Measurements from ENCODE around the gene CHMP2B.

- TF ChIP-seq REST (IDR thresholded peaks at IDR 0.05), result no peak
- TF ChIP-seq CTCF (IDR thresholded peaks at IDR 0.05; ENCODE audit: low read depth, low read length, missing input control), result peak; percentile 49
- no peak for TF ChIP-seq HNF4G (IDR thresholded peaks at IDR 0.05)
- no peak for TF ChIP-seq TAF1 (conservative IDR thresholded peaks at IDR 0.05)
- TF ChIP-seq NR2F2 (IDR thresholded peaks at IDR 0.05), result no peak
- no peak for TF ChIP-seq SP1 (IDR thresholded peaks at IDR 0.05)
- no peak for TF ChIP-seq YY1 (IDR thresholded peaks at IDR 0.05)
- TF ChIP-seq, protein P1, sequence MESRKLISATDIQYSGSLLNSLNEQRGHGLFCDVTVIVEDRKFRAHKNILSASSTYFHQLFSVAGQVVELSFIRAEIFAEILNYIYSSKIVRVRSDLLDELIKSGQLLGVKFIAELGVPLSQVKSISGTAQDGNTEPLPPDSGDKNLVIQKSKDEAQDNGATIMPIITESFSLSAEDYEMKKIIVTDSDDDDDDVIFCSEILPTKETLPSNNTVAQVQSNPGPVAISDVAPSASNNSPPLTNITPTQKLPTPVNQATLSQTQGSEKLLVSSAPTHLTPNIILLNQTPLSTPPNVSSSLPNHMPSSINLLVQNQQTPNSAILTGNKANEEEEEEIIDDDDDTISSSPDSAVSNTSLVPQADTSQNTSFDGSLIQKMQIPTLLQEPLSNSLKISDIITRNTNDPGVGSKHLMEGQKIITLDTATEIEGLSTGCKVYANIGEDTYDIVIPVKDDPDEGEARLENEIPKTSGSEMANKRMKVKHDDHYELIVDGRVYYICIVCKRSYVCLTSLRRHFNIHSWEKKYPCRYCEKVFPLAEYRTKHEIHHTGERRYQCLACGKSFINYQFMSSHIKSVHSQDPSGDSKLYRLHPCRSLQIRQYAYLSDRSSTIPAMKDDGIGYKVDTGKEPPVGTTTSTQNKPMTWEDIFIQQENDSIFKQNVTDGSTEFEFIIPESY (IDR thresholded peaks at IDR 0.05), result no peak
Observed at GRCh38 chr3:87260270-87260669, 33.2 kb downstream of the CHMP2B start.

Measured in liver (tissue), 3 donors.